Astrocyte of the spinal cord (primary cell): ENCODE measurements around the gene TBC1D17.

Source experiments
- DNase-seq: peaks from one replicate; pipeline ENCODE4 v3.0.0; 2011; ENCODE audit warnings: low read depth, low spot score
- H3K4me3 ChIP-seq: 2 replicates; pipeline ENCODE4 v1.5.1; 2011; ENCODE audit warnings: low read depth, mild to moderate bottlenecking, low read length, moderate library complexity
- in situ Hi-C: cut with HindIII; loops from 2 replicates; pipeline ENCODE4 v1.10.0; 2017; ENCODE audit warnings: low sequenced_read_pairs
- TF ChIP-seq, protein P1 (sequence below): IDR thresholded peaks from 2 replicates; pipeline ENCODE4 v1.5.1; 2012; ENCODE audit warnings: low read depth, mild to moderate bottlenecking, low read length, inconsistent platforms

TBC1D17 gene

DNA sequence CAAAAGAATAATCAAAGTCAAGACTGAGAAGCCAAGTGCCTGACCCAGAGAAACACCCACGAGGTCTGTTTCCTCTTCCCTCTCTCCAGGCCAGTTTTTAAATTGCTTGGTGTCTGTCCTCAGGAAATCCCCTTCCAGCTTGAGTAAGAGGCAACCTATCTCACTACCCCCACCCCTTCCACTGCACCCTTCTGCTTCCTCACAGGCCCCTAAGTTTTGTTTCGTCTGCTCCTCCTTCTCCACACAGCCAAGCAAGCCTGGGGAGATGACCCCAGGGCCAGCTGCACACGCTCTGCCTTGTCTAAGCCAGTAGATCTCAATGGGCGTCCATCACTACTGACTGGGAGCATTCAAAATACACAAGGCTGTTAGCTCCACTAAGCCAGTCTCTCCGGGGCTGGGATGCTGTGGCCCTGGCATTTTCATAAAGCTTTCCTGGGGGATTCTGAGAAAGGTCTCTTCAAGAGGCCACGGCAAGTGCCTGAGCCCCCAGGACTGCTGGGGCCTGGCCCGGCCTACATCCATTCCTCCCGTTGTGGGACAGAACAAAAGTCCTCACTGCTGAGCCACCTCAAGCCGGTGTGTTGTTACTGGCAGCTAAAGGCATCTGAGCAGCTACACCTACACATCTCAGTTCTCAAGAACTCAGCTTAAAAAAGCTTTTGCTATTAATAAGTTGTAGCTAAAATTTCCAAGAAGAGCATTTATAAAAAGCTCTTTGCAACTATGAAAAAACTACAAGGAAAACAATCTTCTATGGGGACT is 34.1 kb downstream of the TBC1D17 start:
- H3K4me3 ChIP-seq = no peak overlapping the region
- in situ Hi-C loops = no loop called here
- TF ChIP-seq, protein P1, sequence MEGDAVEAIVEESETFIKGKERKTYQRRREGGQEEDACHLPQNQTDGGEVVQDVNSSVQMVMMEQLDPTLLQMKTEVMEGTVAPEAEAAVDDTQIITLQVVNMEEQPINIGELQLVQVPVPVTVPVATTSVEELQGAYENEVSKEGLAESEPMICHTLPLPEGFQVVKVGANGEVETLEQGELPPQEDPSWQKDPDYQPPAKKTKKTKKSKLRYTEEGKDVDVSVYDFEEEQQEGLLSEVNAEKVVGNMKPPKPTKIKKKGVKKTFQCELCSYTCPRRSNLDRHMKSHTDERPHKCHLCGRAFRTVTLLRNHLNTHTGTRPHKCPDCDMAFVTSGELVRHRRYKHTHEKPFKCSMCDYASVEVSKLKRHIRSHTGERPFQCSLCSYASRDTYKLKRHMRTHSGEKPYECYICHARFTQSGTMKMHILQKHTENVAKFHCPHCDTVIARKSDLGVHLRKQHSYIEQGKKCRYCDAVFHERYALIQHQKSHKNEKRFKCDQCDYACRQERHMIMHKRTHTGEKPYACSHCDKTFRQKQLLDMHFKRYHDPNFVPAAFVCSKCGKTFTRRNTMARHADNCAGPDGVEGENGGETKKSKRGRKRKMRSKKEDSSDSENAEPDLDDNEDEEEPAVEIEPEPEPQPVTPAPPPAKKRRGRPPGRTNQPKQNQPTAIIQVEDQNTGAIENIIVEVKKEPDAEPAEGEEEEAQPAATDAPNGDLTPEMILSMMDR = no peak
- no peak for DNase-seq

- no peak for DNase-seq
- no peak overlapping the region for H3K4me3 ChIP-seq
- TF ChIP-seq, protein P1 = no peak
- in situ Hi-C loops = no loop called here
Measured at GRCh38 chr19:49912965-49913685, 35.6 kb downstream of the TBC1D17 start.

DNA sequence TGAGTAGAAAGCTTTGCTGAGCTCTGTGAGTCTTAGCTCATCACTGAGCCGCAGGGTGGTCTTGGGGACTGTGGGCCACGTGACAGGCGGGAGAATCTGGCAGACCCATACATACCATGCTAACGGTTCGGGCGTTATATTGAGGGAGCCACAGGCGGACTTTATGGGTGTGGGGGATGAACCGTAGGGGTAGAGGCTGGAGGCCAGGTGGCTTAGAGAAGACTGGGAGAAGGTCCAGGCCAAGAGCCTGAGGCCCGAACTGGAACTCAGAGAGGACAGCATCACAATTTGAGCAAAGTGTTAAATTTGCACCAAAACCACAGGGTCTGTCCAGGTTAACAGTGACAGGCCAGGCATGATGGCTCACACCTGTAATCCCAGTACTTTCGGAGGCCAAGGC is 36.2 kb downstream of the TBC1D17 start:
- no peak for DNase-seq
- H3K4me3 ChIP-seq = no peak overlapping the region
- in situ Hi-C loops = no loop called here
- TF ChIP-seq, protein P1 = no peak

DNA sequence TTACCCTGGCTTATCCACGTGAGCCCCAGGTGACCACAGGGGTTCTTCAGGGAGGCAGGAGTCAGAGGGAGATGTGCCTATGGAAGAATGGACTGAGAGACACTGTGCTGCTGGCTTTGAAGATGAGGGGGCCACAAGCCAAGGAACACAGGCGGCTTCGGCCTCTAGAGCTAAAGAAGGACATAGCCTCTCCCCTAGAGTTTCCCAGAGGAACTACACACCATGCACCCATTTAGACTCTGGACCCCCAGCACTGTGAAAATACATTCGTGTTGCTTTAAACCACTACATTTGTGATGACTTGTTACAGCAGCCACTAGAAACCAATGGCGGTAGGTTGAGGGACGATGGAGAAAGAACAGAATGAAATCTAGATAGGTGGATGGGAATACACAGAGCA is 37.8 kb downstream of the TBC1D17 start:
- TF ChIP-seq, protein P1 = no peak
- no peak for DNase-seq
- in situ Hi-C loops = no loop called here
- no peak overlapping the region for H3K4me3 ChIP-seq

GRCh38 chr19:49916839-49917733 is 39.6 kb downstream of the TBC1D17 start:
- no peak overlapping the region for H3K4me3 ChIP-seq
- in situ Hi-C loops = no loop called here
- TF ChIP-seq, protein P1 = peak; percentile 28
- no peak for DNase-seq

DNA sequence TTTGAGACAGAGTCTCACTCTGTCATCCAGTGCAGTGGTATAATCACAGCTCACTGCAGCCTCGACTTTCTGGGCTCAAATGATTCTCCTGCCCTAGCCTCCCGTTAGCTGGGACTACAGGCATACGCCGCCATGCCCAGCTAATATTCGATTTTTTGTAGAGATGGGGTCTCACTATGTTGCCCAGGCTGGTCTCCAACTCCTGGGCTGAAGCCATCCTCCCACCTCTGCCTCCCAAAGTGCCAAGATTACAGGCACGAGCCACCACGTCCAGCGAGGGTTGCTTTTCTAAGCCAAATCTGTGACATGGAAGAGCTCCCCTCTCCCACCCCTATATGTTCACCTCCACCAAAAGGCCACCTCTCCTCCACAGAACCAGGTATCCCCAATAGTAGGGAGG is 40.6 kb downstream of the TBC1D17 start:
- TF ChIP-seq, protein P1 = no peak
- DNase-seq = no peak
- H3K4me3 ChIP-seq = no peak overlapping the region
- in situ Hi-C loops = no loop called here
